ENCODE measurements around the gene CA6. TPM values are rescaled to one million over a fixed set of nuclear protein-coding genes. Genes with fewer than 3 reads are reported as not detected.
"Not testable (repeated sequence)": the region's sequence is repeated elsewhere in the genome, so short reads cannot be mapped to it uniquely, and the experiment has no call there.

The CA6 gene
- total RNA-seq, 4 donors from 2014 or later, result not detected

DNA sequence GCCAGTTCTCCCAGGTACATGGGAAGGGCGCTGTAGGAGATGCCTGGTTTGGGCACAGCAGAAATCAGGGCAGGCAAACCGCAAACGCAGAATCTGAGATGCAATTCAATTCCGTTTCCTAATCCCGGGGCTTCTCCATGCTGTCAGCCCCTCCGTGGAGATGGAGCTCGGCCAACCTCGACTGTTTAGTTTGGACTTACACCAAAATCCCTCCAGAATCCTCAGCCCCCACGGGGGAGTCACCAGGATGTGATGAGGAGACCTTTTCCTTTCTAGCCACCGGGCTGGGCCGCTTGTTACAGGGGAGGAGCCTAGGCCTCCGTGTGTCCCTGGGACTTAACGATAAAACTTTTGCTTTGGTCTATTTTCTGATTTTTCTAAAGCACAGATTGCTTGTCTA lies 72.7 kb downstream of the CA6 start:
- DNase-seq (ENCODE audit: extremely low spot score), result no peak

DNA sequence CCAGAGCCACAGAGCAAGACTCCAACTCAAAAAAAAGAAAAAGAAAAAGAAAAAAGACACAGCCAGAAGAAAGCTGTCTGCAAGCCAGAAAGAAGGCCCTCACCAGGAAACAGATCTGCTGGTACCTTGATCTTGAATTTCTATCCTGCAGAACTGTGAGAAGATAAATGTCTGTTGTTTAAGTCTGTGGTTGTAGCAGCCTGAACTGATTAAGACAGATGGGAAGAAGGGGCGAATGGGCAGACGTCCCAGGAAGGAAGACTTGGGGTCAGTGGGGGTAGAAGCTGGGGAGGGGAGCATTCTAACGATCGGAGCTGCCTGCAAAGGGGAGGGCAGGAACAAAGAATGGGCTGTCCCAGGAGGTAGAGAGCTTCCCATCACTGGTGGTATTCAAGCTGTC lies 74.2 kb downstream of the CA6 start:
- WGBS, result 22% methylated on average over 4 of the region's 4 CpGs
- no peak overlapping the region for H3K27ac ChIP-seq (replicated peaks in 1 of 4)
- H3K36me3 ChIP-seq, result no peaks in the 10 kb centered on the region
- H3K9me3 ChIP-seq, result no peaks in the 10 kb centered on the region
- peaks cover 0 to 3% (median 0%) of the 10 kb centered on the region in 4 donors for H3K4me1 ChIP-seq
- intact Hi-C loops (cut with DNase I), result no loop called here
- TF ChIP-seq, protein P1, sequence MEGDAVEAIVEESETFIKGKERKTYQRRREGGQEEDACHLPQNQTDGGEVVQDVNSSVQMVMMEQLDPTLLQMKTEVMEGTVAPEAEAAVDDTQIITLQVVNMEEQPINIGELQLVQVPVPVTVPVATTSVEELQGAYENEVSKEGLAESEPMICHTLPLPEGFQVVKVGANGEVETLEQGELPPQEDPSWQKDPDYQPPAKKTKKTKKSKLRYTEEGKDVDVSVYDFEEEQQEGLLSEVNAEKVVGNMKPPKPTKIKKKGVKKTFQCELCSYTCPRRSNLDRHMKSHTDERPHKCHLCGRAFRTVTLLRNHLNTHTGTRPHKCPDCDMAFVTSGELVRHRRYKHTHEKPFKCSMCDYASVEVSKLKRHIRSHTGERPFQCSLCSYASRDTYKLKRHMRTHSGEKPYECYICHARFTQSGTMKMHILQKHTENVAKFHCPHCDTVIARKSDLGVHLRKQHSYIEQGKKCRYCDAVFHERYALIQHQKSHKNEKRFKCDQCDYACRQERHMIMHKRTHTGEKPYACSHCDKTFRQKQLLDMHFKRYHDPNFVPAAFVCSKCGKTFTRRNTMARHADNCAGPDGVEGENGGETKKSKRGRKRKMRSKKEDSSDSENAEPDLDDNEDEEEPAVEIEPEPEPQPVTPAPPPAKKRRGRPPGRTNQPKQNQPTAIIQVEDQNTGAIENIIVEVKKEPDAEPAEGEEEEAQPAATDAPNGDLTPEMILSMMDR (IDR thresholded peaks at IDR 0.05), result no peak
- TF ChIP-seq POLR2A (IDR thresholded peaks at IDR 0.05; ENCODE audit: low read depth), result no peak
- no peak for TF ChIP-seq POLR2AphosphoS5 (IDR thresholded peaks at IDR 0.05)
- no peak for TF ChIP-seq EP300 (IDR thresholded peaks at IDR 0.05)
- no peak overlapping the region for H3K4me3 ChIP-seq
- DNase-seq (ENCODE audit: extremely low spot score), result no peak
- no peaks in the 10 kb centered on the region for H3K27me3 ChIP-seq

More for the DNA sequence above, 72.7 kb downstream of the CA6 start:
- H3K36me3 ChIP-seq, result no peaks in the 10 kb centered on the region
- H3K4me3 ChIP-seq, result no peak overlapping the region
- intact Hi-C loops (cut with DNase I), result no loop called here
- no peaks in the 10 kb centered on the region for H3K27me3 ChIP-seq
- no peak overlapping the region for H3K27ac ChIP-seq (replicated peaks in 1 of 4)
- 37% methylated on average over 13 of the region's 13 CpGs for WGBS
- TF ChIP-seq, protein P1 (IDR thresholded peaks at IDR 0.05), result no peak
- TF ChIP-seq POLR2AphosphoS5 (IDR thresholded peaks at IDR 0.05) (no peak), POLR2A (IDR thresholded peaks at IDR 0.05; ENCODE audit: low read depth) (no peak), EP300 (IDR thresholded peaks at IDR 0.05) (no peak)
- no peaks in the 10 kb centered on the region for H3K9me3 ChIP-seq
- H3K4me1 ChIP-seq, result peaks cover 0 to 3% (median 0%) of the 10 kb centered on the region in 4 donors

DNA sequence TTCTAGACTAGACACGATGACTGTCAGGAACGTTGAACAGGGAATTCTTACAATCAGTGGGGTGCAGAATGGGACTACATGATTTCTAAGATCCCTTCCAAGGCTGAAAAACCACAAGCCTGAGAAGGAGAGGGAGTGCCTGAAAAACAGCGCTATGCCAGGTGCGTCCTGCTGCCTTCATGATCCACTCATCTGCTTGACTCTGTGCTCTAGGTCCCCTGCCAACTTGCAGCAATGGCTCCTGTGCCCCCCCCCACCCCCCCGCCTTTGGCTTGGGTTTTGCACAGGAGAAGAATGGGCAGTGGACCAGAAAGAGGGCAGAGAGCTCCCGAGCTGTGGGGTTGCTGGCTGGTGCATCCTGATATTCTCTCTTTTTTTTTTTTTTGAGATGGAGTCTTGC lies 74.6 kb downstream of the CA6 start:
- no peaks in the 10 kb centered on the region for H3K27me3 ChIP-seq
- no peaks in the 10 kb centered on the region for H3K36me3 ChIP-seq
- H3K9me3 ChIP-seq, result no peaks in the 10 kb centered on the region
- no peak overlapping the region for H3K4me3 ChIP-seq
- whole genome bisulfite sequencing, result 44% methylated on average over 6 of the region's 6 CpGs
- TF ChIP-seq EP300 (IDR thresholded peaks at IDR 0.05), result no peak
- TF ChIP-seq POLR2AphosphoS5 (IDR thresholded peaks at IDR 0.05), result no peak
- TF ChIP-seq POLR2A (IDR thresholded peaks at IDR 0.05; ENCODE audit: low read depth), result no peak
- TF ChIP-seq, protein P1 (IDR thresholded peaks at IDR 0.05), result no peak
- no peak for DNase-seq (ENCODE audit: extremely low spot score)
- H3K4me1 ChIP-seq, result peaks cover 0 to 3% (median 0%) of the 10 kb centered on the region in 4 donors
- no peak overlapping the region for H3K27ac ChIP-seq (replicated peaks in 1 of 4)
- intact Hi-C loops (cut with DNase I), result no loop called here

DNA sequence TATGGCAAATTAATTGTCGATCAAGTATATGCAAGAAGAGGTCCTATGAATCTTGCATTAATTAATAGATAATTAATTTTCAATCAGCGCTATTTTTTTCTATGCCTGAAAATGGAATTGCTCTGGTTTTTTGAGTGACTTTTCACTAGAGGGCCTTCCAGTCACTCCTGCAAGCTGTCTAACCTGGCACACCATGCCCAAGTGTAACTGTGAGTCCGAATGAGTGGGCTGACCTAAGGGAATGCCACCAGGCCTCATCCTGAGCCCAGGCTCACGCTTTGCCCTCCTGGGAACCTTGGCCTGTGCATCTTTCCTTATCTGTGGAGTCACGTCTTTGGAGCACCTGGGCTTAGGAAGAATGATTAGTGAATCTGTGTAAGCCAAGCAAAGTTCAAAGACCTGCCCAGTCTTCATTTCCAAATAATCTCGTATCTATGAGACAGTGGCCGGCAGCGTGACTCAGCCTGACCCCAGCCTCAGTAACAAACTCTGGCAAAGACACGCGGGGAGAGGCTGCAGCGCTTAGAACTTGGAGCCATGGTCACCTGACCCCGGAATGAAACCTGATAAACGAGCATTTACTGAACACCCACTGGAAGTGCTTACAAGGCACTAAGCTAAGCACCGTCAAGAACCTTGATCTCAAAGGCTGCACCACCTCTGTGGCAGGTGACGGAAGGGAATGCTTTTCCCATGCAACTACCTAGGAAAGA lies 76.5 kb downstream of the CA6 start:
- DNase-seq (ENCODE audit: extremely low spot score); intact Hi-C loops (cut with DNase I); H3K9me3 ChIP-seq; H3K4me1 ChIP-seq; H3K27me3 ChIP-seq; H3K27ac ChIP-seq (replicated peaks in 1 of 4); H3K36me3 ChIP-seq; H3K4me3 ChIP-seq: not testable (repeated sequence)
- 79% methylated on average over 11 of the region's 15 CpGs for whole genome bisulfite sequencing

DNA sequence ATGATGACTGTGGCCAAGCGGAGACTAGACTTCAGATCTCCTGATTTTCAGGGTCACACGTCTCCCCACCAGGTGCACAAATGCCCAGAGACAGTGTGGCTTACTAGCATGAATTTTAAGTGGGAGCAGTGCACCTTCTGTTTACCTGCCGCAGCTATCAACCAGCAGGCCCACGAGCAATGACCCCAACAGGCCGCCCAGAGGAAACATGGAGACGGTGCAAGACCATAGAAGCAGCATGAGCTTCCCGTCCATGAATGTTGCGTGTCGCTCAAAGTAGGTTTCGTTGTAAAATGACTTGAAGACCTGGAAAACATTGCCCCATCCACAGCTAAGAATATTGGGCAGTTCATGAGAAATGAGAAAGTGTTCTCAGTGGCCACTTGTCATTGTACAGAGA lies 77.1 kb downstream of the CA6 start:
- Histone ChIP-seq H3K27me3 (no peaks in the 10 kb centered on the region), H3K4me3 (no peak overlapping the region), H3K9me3 (no peaks in the 10 kb centered on the region), H3K36me3 (no peaks in the 10 kb centered on the region), H3K4me1 (peaks cover 0 to 3% (median 0%) of the 10 kb centered on the region in 4 donors), H3K27ac (replicated peaks in 1 of 4) (no peak overlapping the region)
- WGBS, result 96% methylated on average over 10 of the region's 10 CpGs
- TF ChIP-seq EP300 (IDR thresholded peaks at IDR 0.05), result no peak
- TF ChIP-seq, protein P1 (IDR thresholded peaks at IDR 0.05), result no peak
- no peak for TF ChIP-seq POLR2AphosphoS5 (IDR thresholded peaks at IDR 0.05)
- TF ChIP-seq POLR2A (IDR thresholded peaks at IDR 0.05; ENCODE audit: low read depth), result no peak
- DNase-seq (ENCODE audit: extremely low spot score), result no peak
- intact Hi-C loops (cut with DNase I), result no loop called here

Small RNA genes within 50 kb of the gene (small RNA-seq; reads per million reads assigned to genes)
- gene AL139415.2, result 0 reads per million in 3 donors
- 0 reads per million in 3 donors for gene RN7SL451P

Other genes with a start within 250 kb of the CA6 start
- gene RERE, start 128.2 kb upstream of the CA6 start, total RNA-seq, result 100 to 1,000 TPM; 133 to 212 (median 168) TPM
- gene ENO1, start 67.2 kb upstream of the CA6 start, total RNA-seq, result 100 to 1,000 TPM; 595 to 895 (median 621) TPM
- gene SLC2A7, start 80.6 kb downstream of the CA6 start, total RNA-seq, result not detected
- 1 to 10 TPM in 1 of 4 donors, under 1 TPM in 2, not detected in 1; 0.06 to 2.0 (median 0.57) TPM for gene SLC2A5, start 123.8 kb downstream of the CA6 start, total RNA-seq
- 1 to 10 TPM; 2.5 to 8.4 (median 3.8) TPM for gene GPR157, start 183.2 kb downstream of the CA6 start, total RNA-seq